ENCODE results near the gene SPNS3. TPM values are rescaled to one million over a fixed set of nuclear protein-coding genes. Genes with fewer than 3 reads are reported as not detected.

SPNS3 gene
- total RNA-seq, 2 experiments from 2014 or later, result 11.7 to 14.3 TPM

DNA sequence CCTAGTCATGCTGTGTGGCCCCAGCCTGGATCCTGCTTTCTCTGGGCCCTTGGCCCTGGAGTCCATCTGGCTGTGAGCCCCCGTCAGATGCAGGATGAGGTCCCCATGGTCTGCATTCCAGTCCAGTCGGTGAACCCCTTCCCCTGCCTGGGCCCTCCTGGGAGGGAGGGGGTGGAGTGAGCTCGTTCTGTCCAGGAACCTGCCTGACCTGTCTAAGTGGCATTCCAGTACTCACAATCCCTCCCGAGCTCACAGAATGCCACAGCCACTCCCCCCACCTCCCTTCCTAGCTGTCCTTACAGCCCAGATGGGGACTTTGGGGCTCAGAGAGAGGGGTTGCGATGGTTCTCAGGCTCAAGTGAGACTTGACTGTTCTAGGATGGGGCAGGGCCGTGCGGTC is 80.5 kb downstream of the SPNS3 start:
- H3K27ac Mint-ChIP-seq, result no peak overlapping the region
- no peak for DNase-seq
- H3K36me3 Mint-ChIP-seq, result no peaks in the 10 kb centered on the region
- peaks cover 6% of the 10 kb centered on the region for H3K4me1 Mint-ChIP-seq
- H3K4me3 Mint-ChIP-seq, result no peak overlapping the region
- no peaks in the 10 kb centered on the region for H3K9me3 Mint-ChIP-seq
- no peaks in the 10 kb centered on the region for H3K27me3 Mint-ChIP-seq

DNA sequence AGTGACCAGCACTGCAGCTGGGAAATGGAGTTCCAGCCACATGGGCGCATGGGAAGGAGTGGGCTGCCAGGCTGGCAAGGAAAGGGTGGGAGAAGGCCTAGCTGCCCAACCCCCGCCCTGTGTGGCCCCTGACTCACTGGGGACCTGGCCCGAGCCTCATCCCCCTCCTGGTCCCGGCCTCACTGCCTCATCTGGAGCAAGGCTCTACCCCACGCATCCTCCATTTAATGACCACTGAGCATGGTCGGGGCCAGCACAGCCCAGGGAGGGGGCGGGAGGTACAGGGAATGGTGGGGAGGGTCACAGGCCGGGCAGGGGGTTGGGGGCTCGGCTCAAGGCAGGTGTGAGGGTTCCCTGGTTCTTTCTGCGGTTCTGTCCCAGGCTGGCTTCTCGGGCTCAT is 81.0 kb downstream of the SPNS3 start:
- Mint-ChIP-seq H3K27ac (no peak overlapping the region), H3K9me3 (no peaks in the 10 kb centered on the region), H3K4me1 (peaks cover under 1% of the 10 kb centered on the region), H3K27me3 (no peaks in the 10 kb centered on the region), H3K36me3 (no peaks in the 10 kb centered on the region), H3K4me3 (no peak overlapping the region)
- DNase-seq, result no peak

DNA sequence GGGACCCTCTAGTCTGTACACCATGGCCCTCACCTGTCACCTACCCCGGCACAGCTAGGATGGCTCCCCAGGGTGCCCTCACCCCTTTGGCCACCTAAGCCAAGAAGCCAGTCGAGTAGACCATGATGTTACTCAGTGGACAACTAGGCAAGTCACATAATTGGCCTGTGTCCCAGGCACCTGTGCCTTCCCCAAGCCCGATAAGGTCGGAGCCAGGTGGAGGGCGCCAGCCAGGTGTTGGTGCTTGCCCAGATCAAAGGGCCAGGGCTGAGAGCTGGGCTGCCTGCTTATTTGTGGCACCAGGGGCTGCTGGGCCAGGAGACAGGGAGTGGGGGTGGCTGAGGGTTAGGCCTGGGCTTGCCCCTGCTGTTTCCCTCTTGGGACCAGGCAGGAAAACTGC is 81.8 kb downstream of the SPNS3 start:
- H3K27ac Mint-ChIP-seq, result no peak overlapping the region
- DNase-seq, result no peak
- H3K9me3 Mint-ChIP-seq, result no peaks in the 10 kb centered on the region
- no peaks in the 10 kb centered on the region for H3K27me3 Mint-ChIP-seq
- no peaks in the 10 kb centered on the region for H3K4me1 Mint-ChIP-seq
- H3K36me3 Mint-ChIP-seq, result no peaks in the 10 kb centered on the region
- no peak overlapping the region for H3K4me3 Mint-ChIP-seq

DNA sequence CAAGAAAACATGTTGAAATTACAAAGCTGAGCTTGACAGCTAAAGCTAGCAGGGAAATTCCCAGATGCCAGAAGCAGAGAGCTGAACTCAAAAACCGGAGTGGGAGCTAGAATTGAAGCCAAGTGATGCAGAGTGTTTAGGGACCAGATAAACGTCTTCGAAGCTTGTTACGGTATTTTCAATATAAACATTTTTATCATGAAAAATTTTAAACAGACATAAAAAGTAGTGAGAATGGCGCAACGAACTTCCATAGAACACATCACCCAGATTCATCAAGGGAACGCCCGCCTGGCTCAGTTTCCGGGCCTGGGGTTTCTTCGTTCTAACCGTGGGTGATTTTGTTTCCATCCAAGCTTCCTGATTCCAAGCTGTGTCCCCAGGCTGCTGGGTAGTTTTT is 83.0 kb downstream of the SPNS3 start:
- DNase-seq, result no peak
- Mint-ChIP-seq H3K36me3 (no peaks in the 10 kb centered on the region), H3K27me3 (no peaks in the 10 kb centered on the region), H3K9me3 (no peaks in the 10 kb centered on the region), H3K27ac (no peak overlapping the region), H3K4me1 (no peaks in the 10 kb centered on the region), H3K4me3 (no peak overlapping the region)

DNA sequence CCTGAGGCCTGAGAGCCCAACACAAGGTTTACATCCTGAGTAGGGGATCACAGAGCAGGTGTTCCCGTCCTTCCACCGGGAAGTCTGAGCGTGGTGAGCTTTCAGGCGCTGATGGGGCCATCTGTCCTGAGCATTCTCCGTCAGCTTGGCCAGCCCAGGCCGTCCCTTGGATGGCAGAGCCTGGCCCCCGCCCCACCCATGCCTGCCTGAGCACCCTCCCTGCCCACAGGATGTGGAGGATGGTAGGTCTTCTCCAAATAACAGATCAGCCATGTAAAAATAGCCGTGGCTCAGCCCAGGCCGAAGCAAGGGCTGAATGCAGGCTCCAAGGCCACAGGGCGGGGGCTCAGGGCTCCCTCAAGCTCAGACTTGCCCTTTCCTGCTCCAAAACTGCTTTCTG is 85.2 kb downstream of the SPNS3 start:
- no peak overlapping the region for H3K4me3 Mint-ChIP-seq
- H3K4me1 Mint-ChIP-seq, result no peaks in the 10 kb centered on the region
- H3K36me3 Mint-ChIP-seq, result no peaks in the 10 kb centered on the region
- no peak for DNase-seq
- no peaks in the 10 kb centered on the region for H3K9me3 Mint-ChIP-seq
- H3K27me3 Mint-ChIP-seq, result no peaks in the 10 kb centered on the region
- H3K27ac Mint-ChIP-seq, result no peak overlapping the region

DNA sequence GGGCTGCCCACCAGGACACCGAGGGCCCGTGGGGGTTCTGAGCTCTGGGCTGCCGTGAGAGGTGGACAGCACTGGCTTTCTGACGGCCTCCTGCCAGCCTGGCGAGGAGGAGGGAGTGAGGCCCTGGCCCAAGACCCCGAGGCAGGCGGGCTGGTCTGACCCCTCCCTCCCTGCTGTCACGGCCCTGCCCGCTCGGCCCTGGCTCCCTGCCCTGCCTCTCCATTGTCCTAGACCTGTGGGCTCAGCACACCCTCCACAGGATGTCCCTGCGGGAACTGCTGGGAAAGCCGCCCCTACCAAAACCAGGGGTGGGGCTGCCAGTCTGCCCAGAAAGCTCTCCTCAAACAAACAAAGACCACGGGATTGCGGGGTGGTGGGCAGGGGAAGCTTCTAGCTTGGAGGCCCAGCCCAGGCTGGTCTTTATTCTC is 85.6 kb downstream of the SPNS3 start:
- Mint-ChIP-seq H3K4me1 (no peaks in the 10 kb centered on the region), H3K27me3 (no peaks in the 10 kb centered on the region), H3K36me3 (no peaks in the 10 kb centered on the region), H3K9me3 (no peaks in the 10 kb centered on the region), H3K27ac (no peak overlapping the region), H3K4me3 (no peak overlapping the region)
- no peak for DNase-seq

DNA sequence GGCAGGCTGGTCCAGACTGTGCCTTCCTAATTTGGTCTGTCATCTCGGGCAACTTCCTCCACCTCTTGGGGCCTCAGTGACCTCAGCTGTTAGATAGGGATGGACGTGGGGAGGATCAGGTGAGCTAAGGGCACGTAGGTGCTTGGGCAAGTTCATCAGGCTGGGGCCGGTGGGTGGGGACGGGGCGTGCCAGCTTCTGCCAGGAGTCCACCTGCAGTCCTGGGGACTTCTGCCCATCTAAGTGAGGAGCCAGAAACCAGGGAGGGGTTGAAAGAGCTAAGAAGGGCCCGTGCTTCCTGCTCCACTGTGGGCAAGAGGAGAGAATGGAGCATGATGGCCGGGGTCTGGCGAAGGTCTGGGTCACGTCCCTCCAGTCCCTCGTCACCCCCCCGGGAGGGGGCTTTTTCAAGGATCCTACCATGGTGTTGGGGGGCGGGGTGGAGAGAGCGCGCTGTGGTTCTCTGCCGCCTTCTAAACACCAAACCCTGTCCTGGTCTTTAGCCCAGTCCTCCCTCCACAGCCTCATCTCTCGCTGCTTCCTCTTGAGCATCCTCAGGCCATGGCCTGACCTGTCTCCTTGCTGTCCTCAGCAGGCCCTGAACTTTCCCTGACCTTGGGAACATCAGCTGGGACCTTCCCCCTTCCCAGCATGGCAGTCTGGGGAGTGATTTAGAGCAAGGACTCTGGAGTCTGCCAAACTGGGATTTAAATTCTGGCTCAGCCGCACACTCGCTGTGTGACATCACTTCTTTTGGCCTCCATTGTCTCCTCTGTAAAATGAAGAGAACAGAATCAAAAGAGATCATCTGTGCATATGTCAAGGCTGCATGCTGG is 86.5 kb downstream of the SPNS3 start:
- Mint-ChIP-seq H3K27ac (no peak overlapping the region), H3K36me3 (no peaks in the 10 kb centered on the region), H3K27me3 (no peaks in the 10 kb centered on the region), H3K9me3 (no peaks in the 10 kb centered on the region), H3K4me3 (no peak overlapping the region), H3K4me1 (no peaks in the 10 kb centered on the region)
- no peak for DNase-seq

DNA sequence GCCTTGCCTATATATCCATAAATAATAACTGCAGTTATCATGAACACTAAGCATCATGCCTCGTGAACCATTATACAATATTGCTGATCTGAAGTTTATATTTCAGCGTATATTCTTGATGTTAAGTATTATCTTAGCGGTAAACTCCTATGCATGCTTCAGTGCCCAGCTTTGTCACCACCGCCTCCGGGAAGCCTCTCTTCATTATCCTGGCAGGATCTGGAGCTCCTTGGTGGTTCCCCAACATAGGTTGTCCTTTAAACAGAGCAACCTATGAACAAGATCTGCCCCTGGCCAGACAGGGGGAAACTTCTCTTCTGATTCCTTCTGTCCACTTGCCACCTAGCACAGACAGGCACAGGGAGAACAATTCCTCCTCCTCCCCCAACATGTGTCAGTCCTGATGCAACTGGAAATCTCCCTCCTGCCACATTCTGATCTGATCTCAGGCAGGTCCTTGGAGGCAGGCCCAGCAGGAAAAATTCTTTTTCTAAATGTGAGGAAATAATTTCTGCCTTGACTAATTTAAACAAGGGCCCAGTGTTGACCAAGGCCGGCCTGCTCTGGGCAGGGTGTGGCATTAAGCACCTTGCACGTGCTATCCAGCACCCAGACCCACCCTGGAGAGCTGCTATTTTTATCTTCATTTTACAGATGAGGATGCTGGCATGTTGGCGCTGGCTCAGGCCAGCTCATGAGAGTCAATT is 87.3 kb downstream of the SPNS3 start:
- Mint-ChIP-seq H3K27me3 (no peaks in the 10 kb centered on the region), H3K4me3 (no peak overlapping the region), H3K4me1 (no peaks in the 10 kb centered on the region), H3K27ac (no peak overlapping the region), H3K9me3 (no peaks in the 10 kb centered on the region), H3K36me3 (no peaks in the 10 kb centered on the region)
- DNase-seq, result no peak

DNA sequence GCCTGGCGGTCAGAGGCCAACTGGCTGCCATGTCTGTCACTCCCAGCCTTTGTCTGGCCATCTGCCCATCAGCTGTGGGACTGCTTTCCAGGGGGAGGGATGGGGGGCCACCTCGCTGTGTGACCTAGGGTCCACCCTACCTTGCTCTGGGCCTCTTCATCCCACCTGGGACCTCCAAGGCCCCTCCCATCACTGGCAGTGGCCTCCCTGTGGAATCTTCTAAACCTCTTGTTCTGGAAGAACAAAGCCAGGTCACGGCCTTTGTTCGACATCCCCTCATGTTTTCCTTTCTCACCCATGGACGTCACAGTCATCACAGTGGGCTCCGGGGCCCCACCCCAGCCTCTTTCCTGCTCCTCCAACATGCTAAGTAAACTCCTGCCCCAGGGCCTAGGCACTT is 88.9 kb downstream of the SPNS3 start:
- Mint-ChIP-seq H3K4me1 (no peaks in the 10 kb centered on the region), H3K4me3 (no peak overlapping the region), H3K27me3 (no peaks in the 10 kb centered on the region), H3K9me3 (no peaks in the 10 kb centered on the region), H3K27ac (no peak overlapping the region), H3K36me3 (no peaks in the 10 kb centered on the region)
- no peak for DNase-seq

DNA sequence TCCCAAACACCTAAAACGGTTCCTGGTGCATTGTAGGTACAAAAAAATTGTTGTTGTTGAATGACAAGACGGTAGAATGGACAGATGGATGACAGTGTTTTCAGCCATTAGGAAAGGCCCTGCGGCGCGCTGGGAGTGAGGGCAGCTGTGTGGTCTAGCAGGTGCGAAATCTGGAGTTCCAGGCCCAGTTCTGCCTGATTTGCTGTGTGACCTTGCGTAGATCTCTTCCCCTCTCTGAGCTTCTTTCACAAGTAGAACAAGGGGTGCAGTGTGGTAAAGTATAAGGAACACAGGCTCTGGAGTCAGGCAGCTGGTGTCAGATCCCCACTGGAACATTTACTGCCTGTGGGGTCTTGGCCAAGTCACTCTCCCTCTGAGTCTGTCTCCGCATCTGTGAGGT is 90.2 kb downstream of the SPNS3 start:
- no peaks in the 10 kb centered on the region for H3K4me1 Mint-ChIP-seq
- H3K4me3 Mint-ChIP-seq, result no peak overlapping the region
- no peak overlapping the region for H3K27ac Mint-ChIP-seq
- DNase-seq, result no peak
- H3K9me3 Mint-ChIP-seq, result no peaks in the 10 kb centered on the region
- H3K27me3 Mint-ChIP-seq, result no peaks in the 10 kb centered on the region
- no peaks in the 10 kb centered on the region for H3K36me3 Mint-ChIP-seq

DNA sequence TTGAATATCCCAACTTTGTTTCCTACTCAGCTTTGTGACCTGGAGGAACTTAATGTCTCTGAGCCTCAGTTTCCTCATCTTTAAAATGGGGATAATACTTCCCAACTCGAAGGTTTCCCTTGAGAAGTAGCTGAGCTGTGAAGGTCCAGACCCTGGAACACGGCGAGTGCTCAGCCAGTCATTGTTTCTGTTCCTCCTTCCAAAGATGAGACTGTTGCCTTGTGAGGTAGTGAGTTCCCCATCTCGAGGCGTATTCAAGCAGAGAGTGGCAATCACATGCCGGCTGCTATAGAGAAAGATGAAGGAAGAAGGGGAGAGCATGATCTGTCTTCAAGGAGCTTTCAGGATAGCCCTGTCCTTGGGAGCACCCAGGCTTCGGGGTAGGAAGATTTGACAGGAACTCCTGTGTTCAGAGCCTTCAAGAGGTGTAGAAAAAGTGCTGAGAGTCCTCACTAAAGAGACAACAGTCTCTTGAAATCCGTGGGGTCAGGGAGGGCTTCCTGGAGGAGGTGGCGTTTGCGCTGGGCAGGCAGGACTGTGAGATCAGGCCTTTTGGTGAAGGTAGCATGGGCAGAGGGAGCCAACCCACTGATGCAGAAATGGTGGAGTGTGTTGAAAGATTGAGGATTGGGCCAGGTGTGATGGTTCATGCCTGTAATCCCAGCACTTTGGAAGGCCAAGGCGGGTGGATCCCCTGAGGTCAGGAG is 92.1 kb downstream of the SPNS3 start:
- Mint-ChIP-seq H3K4me3 (no peak overlapping the region), H3K9me3 (no peaks in the 10 kb centered on the region), H3K27ac (no peak overlapping the region), H3K4me1 (no peaks in the 10 kb centered on the region), H3K27me3 (peaks cover 5% of the 10 kb centered on the region), H3K36me3 (no peaks in the 10 kb centered on the region)
- DNase-seq, result no peak

DNA sequence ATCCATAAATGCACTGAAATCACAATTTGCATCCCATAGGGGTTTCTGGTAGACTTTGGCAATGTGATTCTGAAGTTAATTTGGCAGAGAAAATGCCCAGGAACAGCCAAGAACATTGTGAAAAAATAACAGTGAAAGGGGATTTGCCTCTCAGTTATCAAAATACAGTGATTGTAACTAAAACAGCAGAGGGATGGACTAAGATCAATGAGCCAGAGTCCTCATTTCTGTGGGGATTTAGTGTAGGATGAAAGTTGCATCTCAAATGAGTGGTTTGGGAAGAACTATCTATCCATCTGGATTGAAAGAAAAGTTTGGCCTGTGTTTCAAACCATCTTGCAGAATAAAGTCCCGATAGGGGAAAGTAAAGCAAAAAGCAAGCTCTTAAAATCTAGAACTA is 93.4 kb downstream of the SPNS3 start:
- Mint-ChIP-seq H3K9me3 (no peaks in the 10 kb centered on the region), H3K4me3 (no peak overlapping the region), H3K27ac (no peak overlapping the region), H3K36me3 (no peaks in the 10 kb centered on the region), H3K4me1 (no peaks in the 10 kb centered on the region), H3K27me3 (peaks cover 5% of the 10 kb centered on the region)
- no peak for DNase-seq

DNA sequence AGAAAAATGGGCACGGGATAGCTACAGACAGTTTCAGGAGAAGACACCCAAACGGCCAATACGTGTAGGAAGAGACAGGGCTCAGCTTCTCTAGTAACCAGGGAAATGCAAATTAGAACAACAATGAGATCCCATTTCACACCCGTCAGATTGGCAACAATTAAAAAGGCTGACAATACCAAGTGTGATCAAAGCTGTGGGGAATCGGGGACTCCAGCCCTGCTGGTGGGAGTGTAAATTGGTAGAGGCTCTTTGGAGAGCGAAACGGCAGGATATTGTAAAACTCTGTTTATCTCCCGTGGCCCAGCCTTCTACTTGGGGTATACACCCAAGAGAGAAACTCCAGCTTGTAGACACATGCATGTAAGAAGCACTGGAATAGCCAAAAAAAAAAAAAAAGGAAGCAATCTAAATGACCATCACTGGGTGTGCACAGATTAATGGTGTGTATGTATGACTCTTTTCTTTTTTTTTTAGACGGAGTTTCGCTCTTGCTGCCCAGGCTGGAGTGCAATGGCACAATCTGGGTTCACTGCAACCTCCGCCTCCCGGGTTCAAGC is 93.9 kb downstream of the SPNS3 start:
- Mint-ChIP-seq H3K9me3 (no peaks in the 10 kb centered on the region), H3K27ac (no peak overlapping the region), H3K4me1 (no peaks in the 10 kb centered on the region), H3K4me3 (no peak overlapping the region), H3K36me3 (no peaks in the 10 kb centered on the region), H3K27me3 (peaks cover 5% of the 10 kb centered on the region)
- DNase-seq, result no peak

DNA sequence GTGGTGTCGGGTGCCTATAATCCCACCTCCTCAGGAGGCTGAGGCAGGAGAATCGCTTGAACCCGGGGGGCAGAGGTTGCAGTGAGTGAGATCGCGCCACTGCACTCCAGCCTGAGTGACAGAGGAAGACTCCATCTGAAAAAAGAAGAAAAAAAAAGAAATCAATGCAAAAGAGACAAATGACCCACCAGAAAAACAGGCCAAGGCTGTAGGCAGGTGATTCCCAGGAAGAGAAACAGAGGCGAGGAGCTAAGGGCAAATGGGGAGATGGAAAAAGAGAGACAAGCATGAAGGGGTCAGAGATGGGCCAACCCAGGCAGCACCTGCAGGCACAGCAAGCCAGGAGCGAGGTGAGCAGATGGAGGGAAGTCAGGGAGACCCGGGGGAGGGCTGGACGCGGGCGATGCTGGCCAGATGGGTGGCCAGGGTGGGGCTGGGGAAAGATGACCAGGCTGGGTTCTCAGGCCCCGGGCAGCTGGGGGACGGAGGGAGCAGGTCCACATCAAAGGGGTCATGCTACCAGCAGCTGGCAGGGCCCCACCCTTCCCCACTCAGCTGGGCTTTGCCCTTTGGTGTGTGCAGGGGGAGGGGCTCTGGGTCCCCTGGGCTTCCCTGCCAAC is 95.9 kb downstream of the SPNS3 start:
- H3K9me3 Mint-ChIP-seq, result no peaks in the 10 kb centered on the region
- peaks cover 12% of the 10 kb centered on the region for H3K27me3 Mint-ChIP-seq

More for the DNA sequence above, 95.9 kb downstream of the SPNS3 start:
- no peak overlapping the region for H3K4me3 Mint-ChIP-seq
- H3K27ac Mint-ChIP-seq, result no peak overlapping the region
- no peak for DNase-seq
- peaks cover 7% of the 10 kb centered on the region for H3K4me1 Mint-ChIP-seq
- no peaks in the 10 kb centered on the region for H3K36me3 Mint-ChIP-seq
